GM19351 (cell line): Measurements from ENCODE around the gene UBA6.
"Not testable (repeated sequence)": the region's sequence is repeated elsewhere in the genome, so short reads cannot be mapped to it uniquely, and the experiment has no call there.

Source experiments
- ATAC-seq: cut with Tn5 transposase; IDR thresholded peaks from one replicate; pipeline ENCODE4 v1.9.1; 2021; ENCODE audit warnings: mild to moderate bottlenecking, moderate library complexity; ENCODE audit not compliant: unreplicated experiment

UBA6 gene

GRCh38 chr4:67674098-67674497 lies 26.9 kb downstream of the UBA6 start:
- ATAC-seq: no peak

DNA sequence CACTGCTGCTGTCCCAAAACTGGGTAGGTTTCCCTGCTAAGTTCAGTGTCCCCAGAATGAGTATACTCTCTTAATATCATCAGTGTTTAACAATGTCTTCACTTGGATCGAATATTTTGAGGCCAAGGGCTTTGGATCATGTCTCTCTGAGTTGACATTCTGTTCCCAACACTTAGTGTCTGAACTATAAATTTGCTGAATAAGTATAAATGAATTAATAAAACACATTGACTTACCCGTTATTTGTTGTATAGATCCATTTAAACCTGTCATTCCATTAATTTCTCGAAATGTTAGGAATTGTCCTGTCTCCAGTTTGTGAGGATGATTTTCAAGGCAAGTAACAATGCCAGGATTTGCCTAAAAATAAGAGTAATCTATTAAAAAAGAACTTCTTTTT lies 32.6 kb downstream of the UBA6 start:
- no peak for ATAC-seq

- ATAC-seq: no peak
These were observed 40.5 kb downstream of the UBA6 start for GRCh38 chr4:67660418-67660817.

GRCh38 chr4:67659065-67659464 lies 41.9 kb downstream of the UBA6 start:
- no peak for ATAC-seq

DNA sequence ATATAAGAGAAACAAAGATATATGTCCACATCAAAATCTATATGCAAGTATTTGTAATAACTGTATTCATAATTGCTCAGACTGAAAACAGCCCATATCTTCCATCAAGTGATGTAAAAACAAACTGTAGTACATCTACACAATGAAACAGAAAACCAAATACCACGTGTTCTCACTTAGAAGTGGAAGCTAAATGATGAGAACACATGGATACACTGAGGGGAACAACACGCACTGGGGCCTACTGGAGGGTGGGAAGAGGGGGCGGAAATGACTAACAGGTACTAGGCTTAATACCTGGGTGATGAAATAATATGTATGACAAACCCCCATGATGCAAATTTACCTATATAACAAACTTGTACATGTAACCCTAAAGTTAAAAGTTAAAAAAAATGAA lies 42.7 kb downstream of the UBA6 start:
- no peak for ATAC-seq

GRCh38 chr4:67651536-67651935 lies 49.4 kb downstream of the UBA6 start:
- no peak for ATAC-seq

DNA sequence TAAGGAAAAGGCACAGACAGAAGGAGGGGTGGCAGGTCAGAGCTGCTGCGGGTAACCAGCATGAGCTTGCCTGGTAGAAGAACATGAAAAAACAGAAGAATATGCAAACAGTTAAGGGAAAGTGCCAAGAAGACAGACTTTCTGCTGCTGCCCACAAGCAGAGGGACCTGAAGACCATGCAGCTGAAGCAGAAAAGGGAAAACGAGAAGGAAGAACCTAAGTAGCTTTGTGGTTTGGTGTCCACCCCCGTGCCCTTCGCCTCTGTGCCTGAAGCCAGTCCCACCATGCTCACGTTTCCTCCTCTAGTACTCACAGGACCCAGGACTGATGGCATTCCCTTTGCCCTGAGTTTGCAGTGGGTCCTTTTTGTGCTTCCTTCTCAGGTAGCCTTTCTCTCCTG lies 62.8 kb downstream of the UBA6 start:
- ATAC-seq: no peak

DNA sequence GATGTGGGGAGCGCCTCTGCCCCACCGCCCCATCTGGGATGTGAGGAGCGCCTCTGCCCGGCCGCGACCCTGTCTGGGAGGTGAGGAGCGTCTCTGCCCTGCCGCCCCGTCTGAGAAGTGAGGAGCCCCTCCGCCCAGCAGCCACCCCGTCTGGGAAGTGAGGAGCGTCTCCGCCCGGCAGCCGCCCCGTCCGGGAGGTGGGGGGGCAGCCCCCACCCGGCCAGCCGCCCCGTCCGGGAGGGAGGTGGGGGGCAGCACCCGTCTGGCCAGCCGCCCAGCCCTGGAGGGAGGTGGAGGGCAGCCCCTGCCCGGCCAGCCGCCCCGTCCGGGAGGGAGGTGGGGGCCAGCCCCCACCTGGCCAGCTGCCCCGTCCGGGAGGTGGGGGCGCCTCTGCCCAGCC lies 64.0 kb downstream of the UBA6 start:
- not testable (repeated sequence) for ATAC-seq

DNA sequence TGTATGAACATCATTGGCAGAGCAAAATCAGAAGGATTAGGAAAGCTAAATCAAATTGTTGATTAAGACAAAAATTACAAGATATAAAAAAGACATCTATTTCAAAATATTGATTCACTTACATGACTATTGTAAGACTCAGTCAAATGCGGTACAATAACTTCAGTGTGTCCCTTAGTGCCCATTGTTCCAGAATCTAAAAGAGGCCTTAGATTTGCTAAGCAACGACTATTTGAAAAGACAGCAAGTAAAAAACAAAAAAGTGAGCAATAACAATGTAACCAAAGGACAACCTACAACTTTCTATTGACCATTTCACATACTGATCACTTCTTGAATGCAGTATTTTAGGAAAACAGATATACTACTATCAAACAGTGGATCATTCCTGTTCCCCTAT lies 65.6 kb downstream of the UBA6 start:
- no peak for ATAC-seq

DNA sequence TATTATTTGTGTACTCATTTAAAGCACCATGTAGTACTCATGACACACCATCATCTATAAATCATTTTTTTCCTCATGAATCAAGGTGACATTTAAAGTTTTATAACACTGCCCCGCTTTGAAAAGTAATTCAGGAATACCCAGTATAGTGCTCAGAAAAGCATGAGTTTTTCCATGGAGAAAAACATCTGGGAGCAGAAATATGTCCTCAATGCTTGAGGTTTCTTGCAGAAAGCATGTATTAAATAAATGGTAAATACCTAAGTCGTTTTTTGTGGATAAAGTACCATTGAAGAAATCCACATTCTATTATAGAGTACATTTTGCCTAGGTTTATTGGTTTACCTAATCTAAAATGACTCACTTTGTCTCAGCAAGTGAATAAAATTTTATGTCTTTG lies 66.2 kb downstream of the UBA6 start:
- no peak for ATAC-seq

- no peak for ATAC-seq
These were observed 68.5 kb downstream of the UBA6 start for GRCh38 chr4:67632492-67632891.

- ATAC-seq: no peak
These were observed 76.0 kb downstream of the UBA6 start for GRCh38 chr4:67624939-67625338.

DNA sequence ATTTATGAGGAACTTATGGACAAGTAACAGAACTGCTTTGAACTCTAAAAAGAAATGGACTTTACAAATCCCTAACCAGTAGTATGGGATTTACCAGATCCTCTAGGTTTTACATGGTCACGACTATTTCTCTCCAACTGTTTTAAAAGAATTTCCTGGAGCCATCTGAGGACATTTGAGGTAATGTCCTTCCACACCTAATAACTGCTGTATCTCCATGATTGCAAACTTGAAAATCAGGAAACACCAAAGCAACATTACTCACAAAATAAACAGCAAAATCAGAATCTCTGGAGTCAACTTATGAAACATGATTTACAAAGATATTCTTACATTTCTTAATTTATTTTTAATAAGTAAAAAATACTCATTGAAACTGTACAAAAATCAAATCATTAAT lies 84.5 kb downstream of the UBA6 start:
- no peak for ATAC-seq

GRCh38 chr4:67615119-67615518 lies 85.8 kb downstream of the UBA6 start:
- no peak for ATAC-seq

GRCh38 chr4:67614186-67614585 lies 86.8 kb downstream of the UBA6 start:
- ATAC-seq: no peak

DNA sequence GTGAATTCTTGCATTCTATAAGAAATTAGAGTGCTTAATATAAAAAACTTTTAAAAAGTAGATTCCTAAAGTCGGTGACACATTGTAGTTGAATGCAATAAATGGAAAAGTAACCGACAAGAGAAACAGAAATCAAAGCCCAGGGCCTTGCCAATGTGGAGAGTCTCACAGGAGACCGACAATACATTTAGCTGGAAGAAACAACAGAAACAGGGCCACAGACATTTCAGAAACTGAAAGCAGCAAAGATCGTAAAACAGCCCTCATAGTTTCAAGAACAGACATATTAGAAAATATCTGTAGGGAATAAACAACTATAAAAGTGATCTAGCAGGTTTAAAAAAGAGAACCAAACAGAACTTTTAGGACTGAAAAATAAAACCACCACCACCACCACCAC lies 92.9 kb downstream of the UBA6 start:
- no peak for ATAC-seq

DNA sequence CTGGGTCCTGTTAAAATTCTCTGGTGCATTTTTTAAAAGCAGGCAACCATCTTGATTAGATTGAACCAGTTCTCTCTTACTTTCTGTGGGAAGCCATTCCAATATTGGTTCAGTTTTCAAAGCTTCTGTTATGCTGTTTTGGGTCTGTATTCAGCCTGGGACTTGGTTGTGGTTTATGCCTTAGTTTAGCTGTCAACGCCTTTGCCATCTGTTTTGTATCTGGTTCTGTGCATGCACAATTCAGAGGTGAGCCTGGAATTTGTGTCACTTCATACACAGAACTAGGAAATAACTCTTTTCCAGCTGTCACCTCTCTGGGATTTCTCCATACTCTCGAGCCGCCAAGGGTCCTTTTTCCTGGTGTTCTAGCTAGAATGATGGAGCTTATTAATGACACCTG lies 96.2 kb downstream of the UBA6 start:
- no peak for ATAC-seq

GRCh38 chr4:67604029-67604381 lies 97.0 kb downstream of the UBA6 start:
- no peak for ATAC-seq

- no peak for ATAC-seq
These were observed 97.5 kb downstream of the UBA6 start for GRCh38 chr4:67603310-67604028.

GRCh38 chr4:67593741-67594175 lies 107.2 kb downstream of the UBA6 start:
- no peak for ATAC-seq

GRCh38 chr4:67587156-67587555 lies 113.8 kb downstream of the UBA6 start:
- no peak for ATAC-seq

DNA sequence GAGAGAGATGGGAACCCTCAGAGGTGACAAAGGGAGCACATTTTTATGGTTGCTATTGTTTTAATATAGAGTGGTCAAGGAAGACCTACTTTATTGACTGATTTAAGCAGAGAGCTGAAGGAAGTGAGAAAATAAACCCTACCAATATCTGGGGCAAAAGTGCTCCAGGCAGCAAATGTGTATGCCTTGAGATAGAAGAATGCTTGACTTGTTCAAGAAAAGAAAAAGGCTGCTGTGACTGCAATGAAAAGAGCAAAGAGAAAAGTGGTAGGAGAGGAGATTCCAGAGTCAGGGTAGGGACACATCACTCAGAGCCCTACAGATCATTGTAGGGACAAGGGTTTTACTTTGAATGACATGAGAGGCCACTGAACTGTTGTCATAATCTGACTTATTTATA lies 116.5 kb downstream of the UBA6 start:
- no peak for ATAC-seq

DNA sequence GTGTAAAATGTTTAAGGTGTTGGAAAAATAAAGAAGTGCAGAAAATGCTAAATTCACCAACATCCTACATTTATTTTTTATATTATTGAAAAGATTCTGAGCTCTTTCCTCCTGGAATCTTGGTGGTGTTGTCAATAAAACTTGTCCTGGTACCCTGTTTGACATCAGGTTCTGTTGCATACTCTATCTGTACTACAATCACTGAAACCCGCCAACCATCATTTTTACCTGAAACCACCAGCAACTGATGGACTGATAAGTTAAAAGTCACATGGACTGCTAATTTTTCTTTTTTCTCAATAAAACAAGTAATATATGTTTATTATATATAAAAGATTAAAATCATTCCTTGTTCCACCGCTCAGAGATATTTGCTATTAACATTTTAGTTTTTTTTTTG lies 119.0 kb downstream of the UBA6 start:
- ATAC-seq: no peak
